GM18868 (cell line): ENCODE data around the gene STXBP6.

Experiments used
- ATAC-seq: cut with Tn5 transposase; IDR thresholded peaks from one replicate; pipeline ENCODE4 v1.9.1; 2021; ENCODE audit warnings: mild to moderate bottlenecking, moderate library complexity; ENCODE audit not compliant: unreplicated experiment

The STXBP6 gene

GRCh38 chr14:25052921-25053320 lies 3.0 kb upstream of the STXBP6 start:
- ATAC-seq = no peak

DNA sequence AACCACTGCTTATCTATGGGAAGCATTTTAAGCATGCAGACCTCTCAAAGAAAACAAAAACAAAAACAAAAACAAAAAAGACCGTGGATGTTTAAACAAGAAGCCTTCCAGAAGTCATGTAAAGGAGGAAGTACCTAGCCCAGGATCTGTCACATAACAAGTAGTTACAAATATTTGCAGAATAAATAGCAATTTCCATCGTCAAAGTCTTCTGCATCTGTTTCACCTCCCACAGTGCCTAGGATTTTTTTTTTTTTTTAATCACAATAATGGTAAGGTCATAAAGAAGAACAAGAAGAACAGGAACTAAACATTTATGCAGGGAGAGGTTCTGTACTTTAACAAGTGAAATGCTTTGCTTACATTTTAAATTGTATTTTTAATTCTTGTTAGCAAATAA lies 2.4 kb upstream of the STXBP6 start:
- no peak for ATAC-seq

DNA sequence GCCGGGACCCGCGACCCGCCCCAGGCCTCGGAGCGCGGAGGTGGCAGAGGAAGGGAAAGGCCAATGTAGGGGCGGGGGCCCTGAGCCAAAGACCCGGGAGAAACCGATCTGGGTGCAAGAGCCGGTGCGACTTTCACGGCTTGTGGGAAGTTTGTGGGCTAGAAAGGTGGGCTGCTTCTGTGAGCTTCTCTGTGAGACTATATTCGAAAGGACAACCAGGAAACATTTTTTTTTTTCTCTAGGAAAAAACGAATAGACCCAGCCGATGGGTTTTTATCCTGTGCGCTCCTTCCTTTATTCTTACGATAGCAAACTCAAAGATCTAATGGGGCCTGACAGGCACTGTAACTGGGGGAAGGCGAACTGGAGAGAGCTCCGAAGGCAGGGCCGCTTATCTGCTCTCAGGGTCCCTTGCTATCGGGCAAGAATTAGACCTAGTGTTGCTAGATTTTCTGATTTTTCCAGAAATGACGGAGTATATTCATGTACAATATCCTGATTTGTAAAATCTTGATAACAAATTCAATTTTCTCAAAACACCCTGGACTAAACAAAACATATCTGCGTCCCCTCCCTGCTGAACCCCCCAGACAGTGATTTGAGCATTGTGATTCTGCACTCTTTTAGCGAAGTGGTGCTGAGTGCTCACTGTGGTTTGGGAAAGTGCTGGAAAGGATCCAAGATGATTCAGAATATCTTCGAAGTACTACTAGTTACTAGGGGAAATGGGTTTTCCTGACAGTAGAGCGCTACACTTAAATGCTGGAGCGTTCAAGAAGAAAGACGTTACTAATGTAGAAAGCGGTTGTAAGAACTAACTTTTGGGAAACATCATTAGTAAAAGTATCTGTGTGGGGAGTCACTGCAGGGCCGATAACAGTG lies 563 bp upstream of the STXBP6 start:
- ATAC-seq = no peak

DNA sequence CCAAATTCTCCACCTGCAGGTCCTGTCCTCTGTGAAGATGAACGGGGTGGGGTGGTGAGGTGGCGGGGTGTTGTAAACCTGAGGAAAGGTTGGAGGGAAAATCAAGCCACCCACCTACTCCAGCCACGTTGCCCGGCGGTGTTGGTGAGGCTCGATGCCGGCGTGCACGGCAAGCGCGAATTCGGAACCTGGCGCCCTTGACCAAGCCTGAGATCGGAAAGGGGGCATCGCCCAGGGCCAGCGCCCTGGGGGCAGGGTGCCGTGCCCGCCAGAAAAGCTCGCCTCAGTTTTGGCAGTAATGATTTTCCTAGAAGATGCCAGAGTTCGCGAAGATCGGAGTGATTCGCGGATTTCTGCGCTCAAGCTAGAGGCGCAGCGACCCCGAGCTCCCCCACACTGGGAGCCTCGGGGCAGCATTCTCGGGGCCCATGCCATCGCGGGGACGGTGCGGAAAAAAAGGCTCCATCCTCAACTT lies 817 bp downstream of the STXBP6 start:
- ATAC-seq = no peak

- no peak for ATAC-seq
Measured at GRCh38 chr14:25048170-25049016, 1.6 kb downstream of the STXBP6 start.

DNA sequence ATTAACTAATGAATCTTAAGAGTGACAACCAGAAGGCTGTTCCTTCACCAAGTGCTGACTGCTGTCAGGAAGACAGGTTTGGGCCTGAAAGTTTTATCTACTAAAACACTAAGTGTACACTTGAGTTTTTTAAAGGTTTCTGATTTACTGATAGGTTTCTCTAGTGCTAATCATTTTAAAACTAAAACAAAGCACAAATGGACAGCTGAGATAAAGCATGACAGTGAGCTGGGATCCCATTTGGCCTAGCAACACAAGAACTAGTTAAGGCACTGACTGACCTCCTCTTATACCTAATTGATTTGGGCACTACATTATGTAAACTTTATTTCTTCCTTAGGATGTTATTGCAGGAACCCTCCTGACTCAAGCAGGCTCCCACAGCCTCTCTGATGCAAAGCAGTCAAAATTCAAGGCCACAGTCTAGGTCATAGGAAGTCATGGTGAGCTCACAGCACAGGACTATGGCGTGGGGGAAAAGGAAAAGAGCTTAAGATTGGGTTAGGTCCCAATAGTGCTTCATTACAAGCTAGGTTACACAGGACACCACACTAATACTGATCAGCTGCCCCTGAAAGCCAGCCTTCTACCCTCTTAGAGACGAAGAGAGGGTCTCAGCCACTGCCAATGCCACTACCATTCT lies 3.5 kb downstream of the STXBP6 start:
- no peak for ATAC-seq

DNA sequence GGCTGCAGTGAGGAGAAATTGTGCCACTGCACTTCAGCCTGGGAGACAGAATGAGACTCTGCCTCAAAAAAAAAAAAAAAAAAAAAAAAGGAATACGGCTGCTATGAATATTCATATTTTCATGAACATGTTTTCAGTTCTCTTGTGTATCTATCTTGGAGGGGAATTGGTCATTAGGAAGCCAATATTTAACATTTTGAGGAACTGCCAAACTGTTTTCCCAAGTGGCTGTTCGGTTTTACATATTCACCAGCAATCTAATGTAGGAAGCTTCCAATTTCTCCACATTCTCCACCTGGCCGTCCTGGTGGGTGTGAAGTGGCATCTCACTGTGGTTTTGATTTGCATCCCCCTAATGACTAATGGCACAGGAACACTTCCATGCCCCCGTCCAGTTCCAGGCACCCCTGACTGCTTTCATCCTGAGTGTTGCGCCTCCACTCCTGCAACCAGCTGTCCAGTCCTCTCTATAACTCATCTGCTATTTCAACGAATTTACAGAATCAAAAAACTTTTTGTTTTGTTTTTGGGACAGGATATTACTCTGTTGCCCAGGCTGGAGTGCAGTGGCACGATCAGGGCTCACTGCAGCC lies 5.7 kb downstream of the STXBP6 start:
- ATAC-seq = no peak

GRCh38 chr14:25042362-25043299 lies 7.3 kb downstream of the STXBP6 start:
- no peak for ATAC-seq

DNA sequence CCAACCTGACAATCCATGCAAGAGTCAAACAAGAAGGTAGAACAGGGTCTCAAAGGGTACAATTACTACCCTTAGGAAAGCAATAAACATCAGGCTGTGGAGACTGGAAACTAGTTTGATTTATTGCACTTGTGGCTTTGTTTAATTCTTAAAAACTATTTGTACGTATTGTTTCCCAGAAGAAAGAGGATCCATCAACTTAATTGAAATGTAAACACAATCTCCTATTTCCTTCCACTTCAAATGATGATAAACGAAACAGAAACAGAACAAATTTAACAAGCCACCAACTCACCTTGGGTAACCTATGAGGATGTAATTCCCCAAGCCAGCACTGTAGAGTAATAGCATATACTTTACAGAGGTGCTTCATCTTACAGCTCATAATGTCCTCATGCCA lies 8.0 kb downstream of the STXBP6 start:
- ATAC-seq = peak; percentile 45

DNA sequence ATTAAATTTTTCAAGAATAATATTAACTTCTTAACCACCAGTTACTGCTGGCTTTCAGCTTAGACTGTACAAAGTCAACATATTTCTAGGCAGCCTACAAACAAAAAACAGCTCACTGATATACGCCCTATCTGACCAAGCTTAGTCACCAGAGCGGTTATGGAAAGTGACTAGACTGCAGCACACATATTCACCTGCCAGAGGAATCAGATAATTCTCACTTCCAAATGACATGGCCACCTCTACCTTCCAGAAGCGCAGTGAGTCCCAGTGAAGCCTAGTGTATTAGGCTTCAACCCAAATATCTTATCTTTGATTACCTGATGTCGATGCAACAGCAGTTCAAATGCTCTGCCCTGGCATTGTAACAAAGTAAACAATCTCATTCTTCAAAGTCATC lies 8.5 kb downstream of the STXBP6 start:
- no peak for ATAC-seq

DNA sequence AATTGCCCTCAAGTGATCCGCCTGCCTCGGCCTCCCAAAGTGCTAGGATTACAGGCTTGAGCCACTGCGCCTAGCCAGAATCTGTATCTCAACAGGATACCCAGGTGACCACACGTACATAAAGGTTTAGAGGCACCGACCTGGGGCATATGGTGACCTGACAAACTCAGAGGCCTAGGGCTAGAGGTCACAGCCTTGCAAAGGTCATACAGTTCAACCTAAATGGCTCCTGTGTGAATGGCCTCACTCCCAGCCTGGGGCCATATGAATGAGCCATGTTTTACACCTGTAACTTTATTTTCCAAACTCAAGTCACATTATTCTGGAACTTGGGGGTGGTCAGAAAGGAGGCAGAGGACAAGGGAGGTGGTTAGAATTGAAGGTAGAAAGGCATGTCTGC lies 10.0 kb downstream of the STXBP6 start:
- ATAC-seq = no peak

DNA sequence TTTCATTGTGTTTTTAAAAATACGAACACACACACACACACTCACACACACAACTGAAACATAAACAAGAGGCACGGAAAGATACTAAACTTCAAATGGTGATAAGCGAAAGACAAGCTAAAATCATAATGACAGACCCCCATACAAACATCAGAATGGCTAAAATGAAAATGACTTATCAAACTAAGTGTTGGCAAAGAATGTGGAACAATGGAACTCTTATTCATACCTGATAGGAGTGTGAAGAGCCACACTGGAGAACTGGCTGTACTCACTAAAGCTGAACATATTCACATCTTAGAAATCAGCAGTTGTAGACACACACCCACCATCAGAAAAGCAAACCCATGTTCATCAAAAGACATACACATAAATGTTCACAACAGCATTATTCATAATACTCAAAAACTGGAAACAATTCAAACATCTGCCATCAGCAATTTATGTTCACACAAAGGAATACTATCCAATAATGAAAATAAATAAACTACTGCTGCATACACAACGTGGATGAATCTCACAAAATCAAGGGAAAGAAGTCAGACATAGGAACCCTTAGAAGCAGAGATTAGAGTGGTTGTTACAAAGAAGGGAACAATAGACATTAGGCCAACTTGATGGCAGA lies 11.8 kb downstream of the STXBP6 start:
- no peak for ATAC-seq

DNA sequence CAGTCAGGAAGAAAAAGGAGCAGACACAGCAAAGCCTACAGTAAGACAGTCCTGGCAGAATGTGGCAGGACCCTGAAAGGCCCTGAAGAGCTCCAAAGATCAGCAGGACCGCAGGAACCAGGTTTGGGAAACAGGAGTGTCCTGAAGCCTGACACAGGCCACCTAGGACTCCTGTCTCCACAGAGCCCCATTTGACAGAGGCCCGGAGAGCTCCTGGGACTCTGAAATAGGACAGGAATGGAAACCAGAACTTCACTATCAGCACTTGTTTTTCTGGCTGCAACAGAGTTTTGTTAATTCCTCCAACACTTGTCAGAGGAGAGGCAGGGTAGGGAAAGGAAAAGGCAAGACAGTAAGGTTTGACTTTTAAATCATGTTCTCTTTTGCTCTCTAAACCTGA lies 12.9 kb downstream of the STXBP6 start:
- ATAC-seq = no peak

- ATAC-seq = no peak
Measured at GRCh38 chr14:25034803-25035681, 14.9 kb downstream of the STXBP6 start.

DNA sequence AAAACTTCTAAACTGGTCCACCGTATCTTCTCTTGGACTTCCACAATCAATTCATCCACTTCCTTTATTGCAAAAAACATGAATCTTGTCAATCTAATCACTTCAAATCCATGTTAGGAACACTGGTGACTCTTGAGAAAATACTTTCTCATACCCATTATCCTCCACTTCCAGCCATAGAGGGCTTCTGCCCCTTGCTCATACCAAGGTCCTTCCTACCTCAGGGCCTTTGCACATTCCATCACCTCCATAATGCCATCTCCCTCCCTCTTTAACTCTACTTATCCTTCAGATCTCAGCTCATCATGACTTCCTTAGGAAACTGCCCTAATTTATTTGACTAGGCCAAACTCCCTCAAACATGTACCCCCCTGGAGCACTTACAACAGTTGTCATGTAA lies 16.6 kb downstream of the STXBP6 start:
- no peak for ATAC-seq

DNA sequence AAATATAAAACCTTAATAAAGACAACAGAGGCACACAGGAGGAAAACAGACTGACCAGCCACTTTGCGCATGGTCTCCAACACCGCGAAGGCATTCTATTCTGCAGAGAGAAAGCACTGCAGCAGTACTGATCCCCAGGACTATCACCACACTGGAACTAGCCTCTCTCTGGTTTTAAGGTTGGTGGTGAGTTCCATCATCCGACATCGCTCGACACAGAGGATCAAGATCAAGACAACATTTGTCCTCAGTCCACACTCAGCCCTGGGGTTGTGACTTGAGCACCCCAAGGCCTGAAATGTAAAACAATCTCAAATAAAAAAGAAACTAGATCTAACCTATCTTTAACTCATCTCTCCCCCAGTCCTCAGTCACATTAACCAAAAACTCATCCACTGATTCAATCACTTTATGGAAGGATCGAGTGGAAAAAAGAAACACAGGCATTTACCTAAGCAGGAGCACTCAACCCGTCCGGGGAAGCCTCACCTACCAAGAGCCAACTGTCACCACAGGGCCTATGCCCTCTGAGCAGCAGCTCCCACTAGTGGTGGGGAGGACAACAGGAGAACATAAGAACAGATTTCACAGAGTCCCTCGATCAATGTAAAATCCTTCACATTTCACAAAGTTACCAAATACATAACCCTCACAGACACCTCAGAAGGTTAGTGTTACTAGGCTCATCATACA lies 17.7 kb downstream of the STXBP6 start:
- no peak for ATAC-seq

DNA sequence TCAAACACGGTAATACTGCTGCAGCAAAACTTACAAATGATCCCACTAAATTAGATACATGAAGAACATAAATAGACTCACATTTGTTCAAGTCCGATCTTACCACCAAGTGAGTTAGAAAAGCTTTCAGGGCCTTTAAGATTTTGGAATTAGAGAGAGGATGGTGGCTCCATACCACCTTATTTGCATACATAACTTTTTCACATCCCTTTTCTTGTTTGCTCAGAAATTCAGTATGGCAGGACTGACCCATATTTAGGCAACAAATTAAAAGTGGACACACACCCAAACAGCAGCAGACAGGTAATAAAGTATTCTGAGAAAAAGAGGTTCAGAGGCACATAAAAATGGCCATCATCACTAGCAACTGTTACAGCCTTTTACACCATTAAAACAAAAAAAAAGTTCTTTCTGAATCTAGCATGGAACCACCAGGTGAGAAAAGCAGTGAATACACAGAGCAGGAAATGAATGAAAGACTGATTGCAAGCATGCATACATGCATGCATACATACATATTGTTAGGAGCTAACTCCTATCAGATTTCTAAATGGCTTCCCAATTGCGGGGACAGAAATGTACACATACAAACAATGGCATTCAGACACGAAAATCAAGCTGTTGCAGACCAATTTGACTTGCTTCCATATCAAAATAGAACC lies 23.3 kb downstream of the STXBP6 start:
- peak; percentile 90 for ATAC-seq
